ENCODE results near the gene CDH20.
A peak's percentile ranks its signal among the peaks of the same experiment; 100 is the strongest.

Gene CDH20

DNA sequence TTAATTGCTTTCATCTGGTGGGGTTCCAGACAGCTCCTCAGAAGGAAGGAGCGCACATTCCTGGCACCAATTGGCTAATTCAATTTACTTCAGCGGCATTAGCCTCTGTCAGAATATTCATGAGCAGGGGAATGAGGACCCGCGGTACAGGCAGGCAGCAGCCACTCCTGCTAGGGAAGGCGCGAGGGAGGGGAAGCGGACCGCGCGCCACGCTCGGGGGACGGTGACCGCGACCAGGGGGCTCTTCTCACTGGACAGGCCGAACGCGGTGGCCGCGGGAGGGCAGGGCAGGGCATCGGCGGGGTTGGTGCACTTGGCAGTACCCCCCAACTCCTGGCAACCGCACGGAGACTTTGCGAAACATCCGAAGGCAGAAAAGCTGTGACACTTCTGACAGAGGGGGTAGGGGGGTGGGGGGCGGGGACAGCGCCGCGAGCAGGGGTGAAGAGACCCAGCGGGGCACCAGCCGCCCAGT, at the start of gene CDH20:
Gene CDH20, plus strand, starts transcription at position 160 of the 475 bp plus-strand sequence.
- Mint-ChIP-seq H3K27me3 (peaks cover 39 to 58% of the 10 kb centered on the region in 2 donors), H3K4me1 (peaks cover 3 to 5% of the 10 kb centered on the region in 2 donors), H3K36me3 (peaks cover 0 to 2% of the 10 kb centered on the region in 2 donors), H3K9me3 (peaks cover 0 to 2% of the 10 kb centered on the region in 2 donors), H3K27ac (no peak within 1 kb of the TSS), H3K4me3 (no peak within 1 kb of the TSS)
- DNase-seq (no peak), ATAC-seq (replicated peaks) (no peak)

DNA sequence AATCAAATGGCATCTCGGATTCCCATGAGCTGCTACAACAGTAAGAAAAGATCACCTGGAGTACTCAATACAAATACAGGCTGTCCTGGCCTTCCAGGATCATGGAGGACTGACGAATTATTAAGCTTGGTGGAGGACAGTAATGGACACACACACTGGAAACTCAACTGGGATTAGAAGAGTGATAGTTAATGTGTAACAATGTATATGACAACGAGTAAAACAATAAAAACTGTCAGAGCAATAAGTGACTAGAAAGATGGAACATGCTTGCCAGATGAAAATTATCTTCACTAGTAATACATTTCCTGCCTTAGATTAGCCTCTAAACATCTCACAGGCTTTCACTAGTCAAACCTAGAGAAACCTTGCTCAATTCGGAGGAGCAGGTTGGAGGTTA, 49.2 kb upstream of the CDH20 start:
- no peak for ATAC-seq (replicated peaks)
- Mint-ChIP-seq H3K9me3 (peaks cover 4 to 9% of the 10 kb centered on the region in 2 donors), H3K27ac (no peak overlapping the region), H3K36me3 (no peaks in the 10 kb centered on the region), H3K27me3 (no peaks in the 10 kb centered on the region), H3K4me3 (no peak overlapping the region), H3K4me1 (no peaks in the 10 kb centered on the region)
- DNase-seq, result no peak

DNA sequence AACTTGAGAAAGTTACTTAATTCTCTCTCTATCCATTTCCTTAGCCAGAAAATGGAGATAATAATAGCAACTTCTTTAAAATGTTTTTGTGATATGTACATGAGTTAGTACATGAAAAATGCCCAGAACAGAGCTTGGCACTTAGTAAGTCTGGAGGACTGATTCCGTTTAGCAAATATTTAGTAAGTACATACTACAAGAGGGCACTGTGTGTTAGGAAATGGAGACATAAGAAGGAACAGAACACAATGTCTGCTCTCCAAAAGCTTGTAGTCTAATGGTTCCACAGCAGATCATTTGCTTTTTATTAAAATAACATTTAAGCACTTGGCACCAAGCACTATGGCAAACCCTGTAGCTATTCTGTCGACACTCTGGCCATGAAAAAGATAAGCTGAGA, 47.5 kb upstream of the CDH20 start:
- Mint-ChIP-seq H3K4me1 (no peaks in the 10 kb centered on the region), H3K27ac (no peak overlapping the region), H3K27me3 (no peaks in the 10 kb centered on the region), H3K4me3 (no peak overlapping the region), H3K36me3 (no peaks in the 10 kb centered on the region), H3K9me3 (peaks cover 3 to 5% of the 10 kb centered on the region in 2 donors)
- DNase-seq, result no peak
- ATAC-seq (replicated peaks), result no peak

DNA sequence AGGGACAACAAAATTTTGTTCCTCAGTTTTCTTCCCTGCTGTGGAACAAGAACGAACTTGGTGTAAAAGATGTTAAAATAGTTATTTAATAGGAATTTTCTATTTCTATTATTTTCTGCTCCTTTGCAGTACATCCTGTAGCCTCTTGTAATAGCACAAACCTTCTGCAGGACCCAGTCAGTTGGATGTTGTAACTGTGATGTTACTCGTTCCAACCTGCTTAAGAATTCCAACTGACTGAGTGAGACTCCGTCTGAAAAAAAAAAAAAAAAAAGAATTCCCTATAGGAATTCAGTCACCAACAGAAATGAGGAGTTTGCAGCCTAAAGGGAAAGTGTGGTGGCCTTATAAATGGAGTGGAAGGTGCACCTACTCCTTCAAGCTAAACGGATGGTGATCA, 46.4 kb upstream of the CDH20 start:
- Mint-ChIP-seq H3K27ac (no peak overlapping the region), H3K36me3 (no peaks in the 10 kb centered on the region), H3K4me1 (no peaks in the 10 kb centered on the region), H3K4me3 (no peak overlapping the region), H3K27me3 (no peaks in the 10 kb centered on the region), H3K9me3 (peaks cover 0 to 2% of the 10 kb centered on the region in 2 donors)
- no peak for DNase-seq
- ATAC-seq (replicated peaks), result no peak

DNA sequence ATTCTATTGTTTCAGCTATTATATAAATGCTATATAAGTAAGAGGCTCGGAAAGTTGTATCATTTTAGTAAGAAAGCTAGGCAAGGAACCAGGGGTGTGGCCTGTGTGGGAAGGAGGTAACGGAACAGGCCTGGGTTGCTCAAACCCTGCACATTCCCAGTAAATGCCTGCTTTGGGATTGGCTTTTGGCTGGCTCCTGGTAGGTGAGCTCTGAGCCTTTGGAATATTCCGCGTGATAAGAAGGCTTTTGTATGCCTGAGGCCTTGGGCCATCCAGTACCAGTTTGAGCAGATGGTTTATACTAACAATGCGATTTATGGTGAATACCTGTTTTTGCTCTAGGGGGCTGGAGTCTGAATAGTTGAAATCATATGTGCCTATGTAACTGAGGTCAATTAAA, 42.6 kb upstream of the CDH20 start:
- no peak for DNase-seq
- Mint-ChIP-seq H3K4me1 (no peaks in the 10 kb centered on the region), H3K9me3 (no peaks in the 10 kb centered on the region), H3K27me3 (peaks cover 4 to 6% of the 10 kb centered on the region in 2 donors), H3K36me3 (no peaks in the 10 kb centered on the region), H3K4me3 (no peak overlapping the region), H3K27ac (no peak overlapping the region)
- no peak for ATAC-seq (replicated peaks)

DNA sequence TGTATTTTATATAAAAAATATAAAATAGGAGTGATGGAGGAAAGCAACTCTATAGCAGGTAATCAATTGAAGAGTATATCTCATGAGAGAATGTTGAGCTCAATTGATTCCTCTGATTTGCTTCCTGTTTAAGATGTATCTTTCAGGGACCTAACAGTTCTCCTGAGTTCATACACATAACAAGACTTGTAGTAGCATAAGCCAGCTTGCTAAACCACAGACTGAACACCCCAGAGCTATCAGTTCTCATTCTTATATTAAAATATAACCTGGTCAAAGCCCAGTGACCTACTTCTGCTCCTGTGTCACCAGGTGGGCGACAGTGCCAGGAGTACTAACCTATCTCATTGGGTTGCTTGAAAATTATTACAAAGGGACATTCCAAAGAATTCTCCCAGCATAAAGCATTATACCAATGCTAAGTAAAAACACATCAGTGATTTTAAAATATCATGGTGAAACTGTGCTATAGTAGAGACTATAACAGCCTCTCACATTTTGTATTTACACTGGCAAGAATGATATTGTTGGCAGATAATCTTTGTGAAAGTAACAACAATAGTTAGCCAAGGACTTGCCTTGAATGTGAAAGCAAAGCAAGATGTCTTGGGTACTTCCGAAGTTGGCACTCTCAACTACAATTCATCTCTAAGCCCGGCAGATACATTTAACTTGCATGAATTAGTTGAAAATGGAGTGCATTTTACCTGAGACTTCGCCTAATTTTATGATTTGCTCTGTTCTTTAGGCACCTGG, 40.8 kb upstream of the CDH20 start:
- DNase-seq, result no peak
- peaks cover 0 to 2% of the 10 kb centered on the region in 2 donors for H3K9me3 Mint-ChIP-seq
- no peak overlapping the region for H3K27ac Mint-ChIP-seq
- ATAC-seq (replicated peaks), result no peak
- no peaks in the 10 kb centered on the region for H3K4me1 Mint-ChIP-seq
- no peak overlapping the region for H3K4me3 Mint-ChIP-seq
- peaks cover 4 to 6% of the 10 kb centered on the region in 2 donors for H3K27me3 Mint-ChIP-seq
- H3K36me3 Mint-ChIP-seq, result no peaks in the 10 kb centered on the region

DNA sequence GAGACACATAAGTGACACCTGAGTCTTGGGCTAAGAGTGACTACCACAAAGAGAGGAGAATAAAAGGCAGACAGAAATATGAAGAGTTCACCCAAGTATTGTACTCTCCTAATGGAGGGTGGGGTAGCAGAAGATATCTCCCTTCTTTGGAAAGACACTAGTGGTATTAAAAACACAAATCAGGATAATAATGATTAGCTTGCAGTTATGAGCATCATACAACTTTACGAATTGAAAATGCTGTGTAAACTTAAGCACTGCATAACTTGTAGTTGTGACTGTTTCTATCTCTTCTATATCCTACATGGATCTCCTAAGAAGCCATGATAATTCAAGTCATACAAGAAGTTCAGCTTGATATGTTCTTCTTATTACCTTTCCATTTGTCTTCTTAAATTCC, 38.1 kb upstream of the CDH20 start:
- Mint-ChIP-seq H3K4me1 (no peaks in the 10 kb centered on the region), H3K9me3 (peaks cover 0 to 2% of the 10 kb centered on the region in 2 donors), H3K4me3 (no peak overlapping the region), H3K27me3 (peaks cover 4 to 11% of the 10 kb centered on the region in 2 donors), H3K36me3 (no peaks in the 10 kb centered on the region), H3K27ac (no peak overlapping the region)
- ATAC-seq (replicated peaks) (no peak), DNase-seq (no peak)

DNA sequence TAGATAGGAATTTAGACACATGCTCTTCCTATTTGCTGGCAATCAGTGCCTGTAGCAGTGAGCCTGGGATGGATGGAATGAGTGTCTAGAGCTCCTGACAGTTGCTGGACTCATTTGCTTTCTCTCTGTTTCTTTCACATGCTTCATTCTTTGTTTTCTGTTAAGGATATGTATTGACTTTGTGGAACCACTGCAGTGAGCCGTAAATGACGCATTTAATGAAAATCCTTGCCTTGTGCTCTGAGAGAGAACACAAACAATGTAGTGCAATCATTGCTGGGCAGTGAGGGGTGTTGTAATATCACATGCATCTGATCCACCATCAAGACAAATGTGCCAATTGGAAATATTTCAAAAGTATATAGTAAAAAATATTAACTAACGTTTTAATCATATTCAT, 25.2 kb upstream of the CDH20 start:
- Mint-ChIP-seq H3K9me3 (no peaks in the 10 kb centered on the region), H3K36me3 (no peaks in the 10 kb centered on the region), H3K27me3 (no peaks in the 10 kb centered on the region), H3K27ac (no peak overlapping the region), H3K4me1 (no peaks in the 10 kb centered on the region), H3K4me3 (no peak overlapping the region)
- DNase-seq (no peak), ATAC-seq (replicated peaks) (no peak)

DNA sequence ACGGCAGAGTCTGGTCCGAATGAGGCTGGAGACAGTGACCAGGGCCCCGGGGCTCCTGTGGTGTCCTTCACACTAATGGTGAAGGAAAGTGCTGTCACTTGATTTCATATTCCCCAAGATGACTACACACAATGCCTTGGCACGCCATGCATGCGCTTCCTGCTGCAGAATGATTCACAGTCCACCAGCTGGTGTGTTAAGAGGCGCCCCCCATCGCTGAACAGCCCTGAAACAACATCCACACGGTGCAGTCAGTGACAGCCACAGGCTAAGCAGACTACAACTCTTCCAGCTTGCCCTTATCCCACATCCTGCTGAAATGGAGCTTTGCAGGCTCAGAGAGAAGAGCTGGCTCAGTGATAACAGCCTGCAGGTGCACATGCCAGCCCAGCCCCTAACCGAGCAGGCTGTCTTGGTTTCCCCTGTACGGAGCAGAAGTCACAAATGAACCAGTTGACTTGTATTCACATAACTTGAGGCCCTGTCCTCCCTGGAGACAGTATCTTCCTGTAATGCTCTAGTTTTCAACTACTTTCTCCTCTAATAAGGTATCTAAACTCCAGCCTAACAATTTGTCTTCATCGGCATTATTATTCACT, 24.3 kb upstream of the CDH20 start:
- no peak overlapping the region for H3K27ac Mint-ChIP-seq
- no peaks in the 10 kb centered on the region for H3K4me1 Mint-ChIP-seq
- H3K36me3 Mint-ChIP-seq, result no peaks in the 10 kb centered on the region
- no peaks in the 10 kb centered on the region for H3K9me3 Mint-ChIP-seq
- ATAC-seq (replicated peaks), result no peak
- no peak overlapping the region for H3K4me3 Mint-ChIP-seq
- H3K27me3 Mint-ChIP-seq, result no peaks in the 10 kb centered on the region
- DNase-seq, result no peak

DNA sequence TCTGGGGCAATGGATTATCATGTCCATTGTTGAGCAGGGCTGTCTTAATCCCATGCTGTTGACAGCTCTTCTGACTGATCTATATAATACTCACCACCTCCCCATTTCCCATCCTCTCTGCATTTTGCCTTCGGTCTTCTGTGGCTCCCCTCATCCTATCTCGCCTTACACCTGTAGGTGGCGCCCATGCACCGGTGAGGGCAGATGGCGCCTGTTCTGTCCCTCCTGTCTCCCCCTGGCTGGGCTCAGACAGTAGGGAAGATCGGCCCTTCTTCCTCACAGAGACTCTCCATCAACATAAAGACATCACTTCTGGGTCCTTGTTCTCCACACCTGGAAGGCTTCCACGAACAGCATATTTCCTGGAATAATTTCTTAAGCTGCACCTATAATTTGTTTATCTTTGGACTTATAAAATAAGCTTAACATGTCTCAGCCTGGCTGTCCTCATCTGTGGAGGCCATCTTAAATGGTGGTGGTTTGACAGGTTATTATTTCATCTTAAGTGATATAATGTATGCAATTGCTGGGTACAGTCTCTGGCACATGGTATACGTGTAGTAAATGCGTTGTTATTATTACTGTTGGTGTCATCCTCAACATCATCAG, 10.9 kb upstream of the CDH20 start:
- Mint-ChIP-seq H3K27me3 (peaks cover 2 to 15% of the 10 kb centered on the region in 2 donors), H3K4me1 (no peaks in the 10 kb centered on the region), H3K4me3 (no peak overlapping the region), H3K27ac (no peak overlapping the region), H3K9me3 (peaks cover 0 to 6% of the 10 kb centered on the region in 2 donors), H3K36me3 (no peaks in the 10 kb centered on the region)
- DNase-seq (peak; percentile 24), ATAC-seq (replicated peaks) (peak; percentile 87 to 93)

DNA sequence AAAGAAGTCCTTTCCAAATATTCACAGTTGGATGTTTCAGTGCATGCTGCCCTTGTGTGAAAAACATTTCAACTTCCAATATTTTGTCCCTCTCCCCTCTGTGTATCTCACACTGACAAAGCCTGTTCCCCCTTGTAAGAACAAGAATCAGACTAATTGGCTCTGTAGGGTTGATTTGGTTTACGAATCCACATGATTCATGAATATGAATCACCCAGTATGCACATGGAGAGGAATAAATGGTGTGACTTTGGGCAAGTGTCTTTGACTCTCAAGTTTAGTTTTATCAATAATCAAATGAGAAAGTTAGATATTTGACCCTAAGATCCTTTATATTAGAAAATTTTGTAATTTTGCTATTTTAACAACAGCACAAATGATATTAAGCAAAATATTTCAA, 9.3 kb upstream of the CDH20 start:
- Mint-ChIP-seq H3K4me3 (no peak overlapping the region), H3K9me3 (peaks cover 0 to 6% of the 10 kb centered on the region in 2 donors), H3K36me3 (no peaks in the 10 kb centered on the region), H3K27ac (no peak overlapping the region), H3K27me3 (peaks cover 4 to 25% of the 10 kb centered on the region in 2 donors), H3K4me1 (no peaks in the 10 kb centered on the region)
- no peak for ATAC-seq (replicated peaks)
- DNase-seq, result no peak

DNA sequence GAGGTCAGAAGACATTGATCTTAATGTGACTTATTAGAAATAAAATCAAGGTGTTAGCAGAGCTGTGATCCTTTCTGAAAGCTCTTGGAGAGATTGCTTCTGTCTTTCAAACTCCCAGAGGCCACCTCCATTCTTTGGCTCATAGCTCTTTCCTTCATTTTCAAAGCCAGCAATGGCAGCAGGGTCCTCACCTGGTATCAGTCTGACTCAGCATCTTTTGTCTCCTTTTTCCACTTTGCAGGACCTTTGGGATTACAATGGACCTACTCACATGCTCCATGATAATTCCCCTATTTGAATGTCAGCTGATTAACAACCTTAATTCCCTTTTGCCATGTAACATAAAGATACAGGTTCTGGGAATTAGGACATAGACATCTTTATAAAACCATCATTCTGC, 6.8 kb upstream of the CDH20 start:
- Mint-ChIP-seq H3K4me3 (no peak overlapping the region), H3K4me1 (no peaks in the 10 kb centered on the region), H3K27ac (no peak overlapping the region), H3K36me3 (no peaks in the 10 kb centered on the region), H3K27me3 (peaks cover 7 to 24% of the 10 kb centered on the region in 2 donors), H3K9me3 (no peaks in the 10 kb centered on the region)
- DNase-seq (no peak), ATAC-seq (replicated peaks) (no peak)

DNA sequence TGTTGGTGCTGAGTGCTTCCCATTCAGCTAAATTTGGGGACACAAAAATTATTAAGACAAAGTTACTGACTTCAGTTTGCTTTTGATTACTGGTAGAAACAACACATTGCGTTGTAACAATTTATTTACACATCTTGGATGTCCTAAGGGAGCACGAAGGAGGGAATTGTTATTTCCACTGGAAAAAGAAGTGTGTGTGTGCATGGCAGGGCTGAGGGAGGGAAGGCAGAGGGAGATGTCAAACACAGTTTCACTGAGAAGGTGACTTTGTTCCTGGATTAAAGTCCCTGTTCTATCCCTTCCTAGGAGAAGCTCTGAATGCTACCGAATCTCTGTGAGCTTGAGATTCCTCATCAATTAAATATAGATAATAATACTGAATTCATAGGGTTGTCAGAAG, 3.8 kb upstream of the CDH20 start:
- Mint-ChIP-seq H3K9me3 (peaks cover 0 to 2% of the 10 kb centered on the region in 2 donors), H3K27ac (no peak overlapping the region), H3K36me3 (peaks cover 0 to 2% of the 10 kb centered on the region in 2 donors), H3K4me3 (no peak overlapping the region), H3K27me3 (peaks cover 19 to 47% of the 10 kb centered on the region in 2 donors), H3K4me1 (peaks cover under 1 to 3% of the 10 kb centered on the region in 2 donors)
- ATAC-seq (replicated peaks) (no peak), DNase-seq (no peak)

DNA sequence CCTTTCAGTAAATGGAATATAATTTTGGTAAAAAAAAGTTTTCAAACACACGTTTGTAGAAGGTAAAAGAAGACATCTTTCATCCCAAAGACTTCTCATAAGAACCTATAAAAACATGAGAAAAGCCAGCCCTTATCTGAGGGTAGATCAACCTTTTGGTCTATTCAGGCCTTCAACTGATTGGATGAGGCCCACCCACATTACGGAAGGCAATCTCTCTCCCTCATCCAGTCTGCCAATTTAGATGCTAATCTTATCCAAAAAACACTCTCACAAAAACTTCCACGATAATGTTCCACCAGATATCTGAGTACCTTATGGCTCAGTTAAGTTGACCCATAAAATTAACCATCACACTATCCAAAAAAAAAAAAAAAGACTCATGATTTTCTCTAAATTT, 2.2 kb upstream of the CDH20 start:
- Mint-ChIP-seq H3K36me3 (peaks cover 0 to 2% of the 10 kb centered on the region in 2 donors), H3K27ac (no peak overlapping the region), H3K27me3 (peaks cover 34 to 63% of the 10 kb centered on the region in 2 donors), H3K9me3 (peaks cover 0 to 2% of the 10 kb centered on the region in 2 donors), H3K4me1 (peaks cover 3 to 5% of the 10 kb centered on the region in 2 donors), H3K4me3 (no peak overlapping the region)
- DNase-seq, result no peak
- no peak for ATAC-seq (replicated peaks)
